ENCODE data around the gene HDAC4.
A peak's percentile ranks its signal among the peaks of the same experiment; 100 is the strongest.

HDAC4 gene

DNA sequence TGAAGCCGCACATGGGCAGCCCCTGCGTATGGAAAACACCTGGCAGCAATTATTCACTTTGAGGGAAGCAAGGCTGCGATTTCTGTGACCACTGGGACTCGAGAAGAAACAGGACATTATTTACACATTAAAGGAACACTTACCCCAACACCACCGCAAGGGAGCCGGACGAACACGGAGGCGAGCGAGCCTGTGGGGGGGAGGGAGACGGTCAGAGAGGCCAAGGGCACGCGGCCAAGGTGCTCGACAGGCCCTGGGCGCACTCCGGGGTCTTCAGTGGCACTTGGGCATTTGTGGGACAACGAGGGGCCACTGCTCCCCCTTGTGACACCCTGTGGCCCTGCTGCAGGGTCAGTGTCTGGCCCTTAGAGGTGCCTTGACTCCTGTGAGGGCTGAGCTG is 306.0 kb downstream of the HDAC4 start:
- TF ChIP-seq, protein P1, sequence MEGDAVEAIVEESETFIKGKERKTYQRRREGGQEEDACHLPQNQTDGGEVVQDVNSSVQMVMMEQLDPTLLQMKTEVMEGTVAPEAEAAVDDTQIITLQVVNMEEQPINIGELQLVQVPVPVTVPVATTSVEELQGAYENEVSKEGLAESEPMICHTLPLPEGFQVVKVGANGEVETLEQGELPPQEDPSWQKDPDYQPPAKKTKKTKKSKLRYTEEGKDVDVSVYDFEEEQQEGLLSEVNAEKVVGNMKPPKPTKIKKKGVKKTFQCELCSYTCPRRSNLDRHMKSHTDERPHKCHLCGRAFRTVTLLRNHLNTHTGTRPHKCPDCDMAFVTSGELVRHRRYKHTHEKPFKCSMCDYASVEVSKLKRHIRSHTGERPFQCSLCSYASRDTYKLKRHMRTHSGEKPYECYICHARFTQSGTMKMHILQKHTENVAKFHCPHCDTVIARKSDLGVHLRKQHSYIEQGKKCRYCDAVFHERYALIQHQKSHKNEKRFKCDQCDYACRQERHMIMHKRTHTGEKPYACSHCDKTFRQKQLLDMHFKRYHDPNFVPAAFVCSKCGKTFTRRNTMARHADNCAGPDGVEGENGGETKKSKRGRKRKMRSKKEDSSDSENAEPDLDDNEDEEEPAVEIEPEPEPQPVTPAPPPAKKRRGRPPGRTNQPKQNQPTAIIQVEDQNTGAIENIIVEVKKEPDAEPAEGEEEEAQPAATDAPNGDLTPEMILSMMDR (conservative IDR thresholded peaks at IDR 0.05; ENCODE audit: low read length): no peak; the same call in 1 of the 2 replicates

DNA sequence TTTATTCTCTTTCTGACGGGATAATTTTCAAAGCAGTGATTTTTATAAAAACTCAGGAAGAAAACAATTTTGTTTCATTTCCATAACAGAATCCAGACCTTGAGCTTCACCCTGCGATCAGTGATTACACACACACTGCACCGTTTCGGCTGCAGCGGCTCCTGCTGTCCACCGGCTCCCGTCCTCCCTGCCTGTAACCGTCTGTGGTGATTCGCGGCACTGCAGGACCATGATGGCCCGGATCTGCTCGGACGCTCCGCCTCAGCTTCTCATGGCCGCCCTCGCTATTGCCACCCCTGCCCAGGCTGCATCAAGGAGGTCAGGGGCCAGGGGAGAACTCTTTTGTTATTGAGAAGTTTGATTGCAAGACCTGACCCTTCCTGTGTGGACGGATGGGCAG is 306.9 kb downstream of the HDAC4 start:
- TF ChIP-seq, protein P1 (conservative IDR thresholded peaks at IDR 0.05; ENCODE audit: low read length): peak; percentile 53
- H3K4me3 ChIP-seq (ENCODE audit: low read length): no peak overlapping the region
- peak; percentile 43 for DNase-seq (ENCODE audit: low read depth)

More for the DNA sequence above, 306.0 kb downstream of the HDAC4 start:
- H3K4me3 ChIP-seq (ENCODE audit: low read length): no peak overlapping the region
- DNase-seq (ENCODE audit: low read depth): no peak

DNA sequence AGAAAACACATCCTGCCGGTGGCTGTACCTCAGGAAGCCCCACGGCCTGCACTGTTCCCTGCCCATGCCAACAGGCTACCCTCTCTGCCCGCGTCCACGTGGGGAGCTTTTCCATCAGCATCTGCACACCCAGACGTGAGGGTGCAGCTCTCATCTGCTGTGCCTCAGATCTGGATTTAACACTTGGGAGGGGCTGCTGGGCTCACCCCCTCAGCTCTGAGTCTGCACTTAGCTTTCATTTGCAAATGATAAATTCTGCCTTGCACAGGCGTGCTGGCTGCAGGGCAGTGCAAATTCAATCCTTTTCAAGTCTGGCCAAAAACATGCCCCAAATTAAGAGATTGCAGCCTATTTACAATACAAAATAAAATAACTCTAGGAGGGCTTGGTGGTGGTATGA is 307.3 kb downstream of the HDAC4 start:
- no peak for DNase-seq (ENCODE audit: low read depth)
- H3K4me3 ChIP-seq (ENCODE audit: low read length): no peak overlapping the region
- TF ChIP-seq, protein P1 (conservative IDR thresholded peaks at IDR 0.05; ENCODE audit: low read length): no peak

DNA sequence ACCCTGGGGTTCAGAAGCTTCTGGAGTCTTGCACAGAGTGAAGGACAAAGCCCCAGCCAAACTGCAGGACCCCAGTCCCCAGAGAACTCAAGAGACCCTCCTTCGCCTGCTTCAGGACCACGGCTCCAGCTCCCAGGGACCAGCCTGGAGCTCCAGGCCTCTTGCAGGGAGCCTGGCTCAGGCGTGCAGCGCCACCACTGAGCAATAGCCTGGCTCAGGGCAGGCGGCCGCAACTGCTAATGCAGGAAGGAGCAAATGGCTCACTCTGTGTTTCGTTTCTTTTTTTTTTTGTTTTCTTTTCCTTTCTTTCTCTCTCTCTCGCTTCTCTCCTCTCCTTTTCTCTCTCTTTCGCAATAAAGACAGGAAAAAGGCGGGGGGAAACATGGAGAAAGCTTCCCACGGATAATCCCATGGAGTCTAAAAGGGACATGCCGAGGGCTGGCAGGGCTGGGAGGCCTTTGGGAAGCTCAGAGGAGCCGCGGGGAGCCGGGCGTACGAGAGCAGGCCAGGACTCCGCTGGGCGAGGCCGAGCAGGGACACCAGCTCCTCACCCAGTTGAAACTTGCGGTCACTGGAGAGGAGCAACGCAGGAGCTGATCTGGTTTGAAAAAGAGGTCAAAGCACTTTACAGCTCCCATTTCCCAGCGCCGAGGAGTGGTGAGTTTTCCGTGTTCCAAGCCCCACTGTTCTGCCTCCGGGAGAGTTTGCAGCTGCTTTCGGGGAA is 308.1 kb downstream of the HDAC4 start:
- no peak overlapping the region for H3K4me3 ChIP-seq (ENCODE audit: low read length)
- TF ChIP-seq, protein P1 (conservative IDR thresholded peaks at IDR 0.05; ENCODE audit: low read length): peak; percentile 20
- peak; percentile 20 for DNase-seq (ENCODE audit: low read depth)

DNA sequence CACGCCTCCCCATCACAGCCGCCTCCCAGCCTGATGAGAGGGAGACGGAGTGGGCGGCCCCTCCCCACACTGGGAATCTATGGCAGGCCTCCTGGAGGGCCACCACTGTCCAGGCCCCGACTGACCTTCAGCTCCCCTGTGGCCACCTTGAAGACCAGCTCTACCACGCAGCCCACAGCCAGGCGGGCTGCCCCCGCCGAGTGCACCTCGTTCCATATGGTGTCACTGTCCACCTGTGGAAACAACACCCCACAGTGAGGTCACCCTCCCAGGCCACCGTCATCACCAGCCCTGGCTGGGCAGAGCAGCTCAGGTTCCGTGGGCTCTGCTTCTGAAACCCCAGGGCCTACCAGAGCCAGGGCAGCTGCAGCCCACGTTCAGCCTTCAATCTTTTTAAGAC is 310.9 kb downstream of the HDAC4 start:
- no peak for DNase-seq (ENCODE audit: low read depth)
- TF ChIP-seq, protein P1 (conservative IDR thresholded peaks at IDR 0.05; ENCODE audit: low read length): no peak
- no peak overlapping the region for H3K4me3 ChIP-seq (ENCODE audit: low read length)

DNA sequence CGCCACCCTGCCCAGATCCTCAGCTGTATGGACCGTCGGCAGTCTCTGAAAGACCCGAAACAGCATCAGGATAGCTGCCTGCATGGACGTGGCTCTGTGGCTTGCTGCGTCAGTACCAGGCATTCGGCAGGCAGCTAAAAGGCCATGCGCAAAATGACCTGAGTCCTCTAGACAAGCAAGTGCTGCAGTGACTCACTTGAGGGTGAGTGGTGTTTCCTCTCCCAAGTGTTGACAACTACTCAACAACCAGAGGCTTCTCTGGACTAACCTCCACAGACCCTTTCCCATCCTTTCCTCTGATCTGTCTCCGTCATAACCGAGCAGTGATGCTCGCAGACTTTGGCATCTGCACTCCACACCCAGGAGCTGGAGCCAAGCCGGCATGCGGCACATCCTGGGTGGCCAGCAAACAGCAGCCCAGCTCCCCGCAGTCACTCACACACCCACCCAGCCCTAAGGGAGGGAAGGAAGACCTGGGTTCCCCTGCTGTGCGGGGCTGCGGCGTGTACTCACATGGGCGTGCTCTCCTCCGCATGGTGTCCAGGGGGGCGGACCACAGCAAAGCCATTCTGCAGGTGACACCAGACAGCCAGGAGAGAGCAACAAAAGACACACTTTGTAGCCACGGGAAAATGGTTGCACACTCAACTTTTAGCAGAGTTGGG is 313.6 kb downstream of the HDAC4 start:
- no peak overlapping the region for H3K4me3 ChIP-seq (ENCODE audit: low read length)
- TF ChIP-seq, protein P1 (conservative IDR thresholded peaks at IDR 0.05; ENCODE audit: low read length): no peak
- peak; percentile 3 for DNase-seq (ENCODE audit: low read depth)
